Measurements from ENCODE around the gene DYNLT1.

DYNLT1 gene

DNA sequence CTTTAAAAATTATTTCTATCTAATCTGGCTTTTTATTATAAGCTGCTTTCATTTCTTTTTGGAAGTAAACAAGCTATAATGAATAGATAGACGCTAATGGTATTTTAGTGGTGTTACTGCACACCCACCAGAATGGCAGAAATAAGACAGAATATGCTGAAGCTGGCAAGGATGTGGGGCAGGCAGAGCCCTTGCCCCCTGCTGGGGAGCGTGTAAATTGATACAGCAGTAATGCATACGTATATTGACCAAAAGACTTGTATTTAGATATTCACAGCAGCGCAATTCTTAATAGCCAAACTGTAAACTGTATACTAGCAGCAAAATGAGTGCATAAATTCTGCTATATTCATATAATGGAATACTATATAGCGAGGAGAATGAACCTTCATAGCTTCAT lies 49.3 kb downstream of the DYNLT1 start:
- DNase-seq = no peak

DNA sequence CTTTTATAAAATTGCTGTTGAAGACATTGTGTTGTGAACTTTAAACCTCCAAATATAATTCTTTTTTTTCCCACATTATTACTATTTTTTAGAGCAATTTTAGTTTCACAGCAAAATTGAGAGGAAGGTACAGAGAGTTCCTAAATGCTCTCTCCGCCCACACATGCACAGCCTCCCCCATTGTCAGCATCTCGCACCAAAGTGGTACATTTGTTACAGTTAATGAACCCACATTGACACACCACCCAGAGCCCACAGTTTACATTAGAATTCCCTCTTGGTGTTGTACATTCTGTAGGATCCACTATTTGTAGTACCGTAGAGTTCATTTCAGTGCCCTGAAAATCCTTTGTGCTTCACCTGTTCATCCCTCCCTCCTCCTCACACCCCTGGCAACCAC lies 50.9 kb downstream of the DYNLT1 start:
- DNase-seq = no peak

DNA sequence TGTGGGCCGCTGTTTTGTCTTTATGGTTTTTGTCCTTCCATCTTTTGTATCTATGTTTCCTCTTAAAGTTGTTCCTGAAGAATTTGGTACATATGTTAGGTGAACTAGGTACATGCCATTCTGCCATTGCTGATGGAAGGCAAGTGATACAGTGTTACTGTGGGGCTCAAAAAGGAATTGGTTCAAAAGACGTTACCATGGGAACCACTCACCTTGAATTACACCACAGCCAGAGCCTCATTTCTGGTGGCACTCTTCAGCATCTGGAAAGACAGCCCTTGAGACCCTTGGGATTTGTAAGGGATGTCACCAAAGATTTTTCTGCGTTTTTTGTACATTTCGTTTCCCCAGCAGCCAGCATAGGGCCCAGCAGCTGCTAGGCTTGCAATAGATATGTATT lies 52.7 kb downstream of the DYNLT1 start:
- no peak for DNase-seq

DNA sequence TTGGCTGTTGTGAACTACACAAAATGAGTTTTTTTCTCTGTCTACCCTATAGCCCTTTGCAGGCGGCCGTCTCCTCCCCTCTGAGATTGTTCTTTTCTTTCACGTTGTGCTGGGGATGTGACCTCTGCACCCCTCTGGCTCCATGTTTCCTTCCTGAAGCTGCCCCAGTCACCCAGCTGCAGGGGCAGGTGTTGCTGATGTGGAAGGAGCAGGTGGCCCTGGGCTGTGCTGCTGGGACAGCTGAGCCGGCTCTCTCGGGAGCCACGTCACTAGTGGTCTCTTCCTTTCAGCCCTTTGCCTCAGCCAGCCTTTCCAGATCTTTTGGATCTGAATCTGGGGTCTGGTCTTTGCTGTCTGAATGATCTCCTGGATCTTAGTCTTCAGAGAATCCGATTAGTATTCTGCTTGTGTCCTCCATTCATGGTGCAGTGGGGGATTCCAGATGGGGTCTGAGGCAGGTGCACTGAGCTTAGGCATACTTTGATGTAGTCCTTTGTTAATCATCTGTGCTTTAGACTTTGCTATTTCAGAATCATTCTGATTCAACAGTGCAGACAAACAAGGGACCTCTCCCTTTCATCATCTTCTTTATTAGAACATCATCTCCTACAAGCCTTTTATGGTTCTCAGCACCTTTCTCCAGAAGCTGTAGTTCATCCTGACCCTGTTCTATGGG lies 53.3 kb downstream of the DYNLT1 start:
- DNase-seq = no peak

DNA sequence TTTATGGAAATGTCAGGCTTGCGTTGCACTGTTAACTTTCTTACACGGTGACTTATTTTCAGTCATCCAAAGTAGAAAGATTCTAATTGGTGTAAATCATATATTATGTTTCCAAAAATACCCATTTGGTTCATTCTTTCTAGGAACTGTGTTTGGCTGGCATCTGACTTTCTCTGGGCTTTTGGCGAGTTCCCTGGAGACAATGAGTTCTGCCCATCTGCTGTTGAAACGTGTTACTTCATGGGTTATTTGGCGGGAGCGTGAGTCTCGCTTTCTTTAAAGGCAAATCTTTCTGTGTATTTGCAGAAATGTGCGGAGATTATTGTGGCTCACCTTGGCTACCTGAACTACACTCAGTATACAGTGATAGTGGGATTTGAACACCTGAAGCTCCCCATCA lies 55.2 kb downstream of the DYNLT1 start:
- DNase-seq = peak in 1 of 14 donors; percentile 67

DNA sequence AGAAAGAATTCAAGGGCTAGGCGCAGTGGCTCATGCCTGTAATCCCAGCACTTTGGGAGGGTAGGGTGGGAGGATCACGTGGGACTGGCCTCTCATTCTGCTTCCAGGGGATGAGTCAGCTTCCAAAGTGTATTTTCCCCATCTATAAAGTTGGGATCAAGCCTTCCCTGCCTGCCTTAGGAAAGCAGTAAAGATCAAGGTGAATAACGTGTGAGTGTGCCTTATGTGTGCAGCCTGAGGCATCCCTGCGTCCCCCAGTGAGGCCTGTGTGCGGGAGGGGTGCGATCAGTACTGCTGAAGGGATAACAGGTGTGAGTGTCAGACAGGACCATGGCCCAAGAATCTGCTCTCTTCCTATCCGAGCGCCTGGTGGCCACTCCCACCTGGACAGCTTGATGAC lies 57.9 kb downstream of the DYNLT1 start:
- no peak for DNase-seq
